HepG2 (cell line): ENCODE results near the gene NFRKB. TPM values are rescaled to one million over a fixed set of nuclear protein-coding genes. Genes with fewer than 3 reads are reported as not detected.

Source experiments
- ATAC-seq: fragments of 200-7000 bp; cut with Tn5 transposase; 3 replicates; pipeline ENCODE4 v1.9.1; 2020; ENCODE audit warnings: mild to moderate bottlenecking, moderate library complexity
- BruUV-seq: library from RNA; stranded (reverse); fragments of 400-500 nt; replicated peaks from 2 replicates; lab custom pipeline; 2021; lab: Mats Ljungman, UMichigan
- CTCF ChIA-PET: fragments of 300-600 bp; formaldehyde crosslinking; extraction: SDS; loops from one replicate; lab custom pipeline; 2021; ENCODE audit warnings: low total read pairs, inconsistent platforms, low intra/inter-chr PET ratio; lab: Yijun Ruan, JAX
- POLR2A ChIA-PET: fragments of 350-600 bp; sonication (Branson Sonifier 250); formaldehyde crosslinking; loops from one replicate; lab custom pipeline; 2020; ENCODE audit warnings: antibody characterized with exemption, inconsistent platforms; lab: Yijun Ruan, JAX
- DNase-seq: peaks from one replicate; pipeline ENCODE4 v3.0.0-alpha.2; 2015; ENCODE audit warnings: low spot score
- FAIRE-seq: peaks from 3 replicates; lab custom pipeline; 2011; peaks lifted over from hg19 to GRCh38; lab: Jason Lieb, UNC
- H2AFZ ChIP-seq: one replicate; pipeline ENCODE4 v1.6.1; 2011; ENCODE audit warnings: low read length, inconsistent platforms
- H3K27ac ChIP-seq: fragments of 300-600 bp; 3 replicates; pipeline ENCODE4 v1.8.0; 2011; ENCODE audit warnings: mixed run types, mild to moderate bottlenecking, mixed read lengths, low read length, inconsistent platforms; ENCODE audit not compliant: insufficient read depth; ENCODE audit errors: extremely low read length
- H3K27me3 ChIP-seq, 2 experiments: fragments of 200-600 bp in 1 of 2; 2 replicates in 1 of 2; 3 replicates in 1 of 2; pipeline versions ENCODE4 v1.6.0 to v1.8.0; 2011; ENCODE audit warnings: low read length in 2 of 2, mild to moderate bottlenecking in 2 of 2, moderate library complexity in 2 of 2, inconsistent platforms in 1 of 2; ENCODE audit not compliant: insufficient read depth in 2 of 2, control insufficient read depth in 1 of 2
- H3K36me3 ChIP-seq, 2 experiments: fragments of 200-600 bp in 1 of 2; replicated peaks in 1 of 2; 2 replicates in 1 of 2; 3 replicates in 1 of 2; pipeline versions ENCODE4 v1.5.1 to v1.8.0; 2011; ENCODE audit warnings: low read length in 2 of 2, inconsistent platforms in 1 of 2; ENCODE audit not compliant: insufficient read depth in 2 of 2, control insufficient read depth in 1 of 2
- H3K4me1 ChIP-seq: 2 replicates; pipeline ENCODE4 v1.5.1; 2012; ENCODE audit warnings: low read length, inconsistent platforms; ENCODE audit not compliant: insufficient read depth
- H3K4me2 ChIP-seq: 2 replicates; pipeline ENCODE4 v1.6.0; 2011; ENCODE audit warnings: low read depth, low read length, inconsistent platforms
- H3K4me3 ChIP-seq, 3 experiments: fragments of 200-600 bp in 1 of 3; sonication (generic), shearing (Covaris generic) in 1 of 3; replicated peaks in 1 of 3; 2 replicates each; pipeline ENCODE4 v1.5.1; 2011 to 2016; ENCODE audit warnings: low read length in 3 of 3, inconsistent platforms in 2 of 3, low read depth in 2 of 3, mild to moderate bottlenecking in 2 of 3, control low read depth in 1 of 3, mixed read lengths in 1 of 3; ENCODE audit not compliant: insufficient read depth in 1 of 3
- H3K79me2 ChIP-seq: one replicate; pipeline ENCODE4 v1.6.1; 2011; ENCODE audit warnings: low read length, inconsistent platforms; ENCODE audit not compliant: insufficient read depth
- H3K9ac ChIP-seq: 2 replicates; pipeline ENCODE4 v1.6.0; 2011; ENCODE audit warnings: mild to moderate bottlenecking, low read depth, low read length, inconsistent platforms; ENCODE audit not compliant: insufficient read depth
- H3K9me3 ChIP-seq: 2 replicates; pipeline ENCODE4 v1.5.1; 2012; ENCODE audit warnings: mild to moderate bottlenecking, low read length
- H4K20me1 ChIP-seq: 2 replicates; pipeline ENCODE4 v1.6.0; 2011; ENCODE audit warnings: inconsistent platforms, mild to moderate bottlenecking, low read length, moderate library complexity; ENCODE audit not compliant: insufficient read depth
- IKZF1 ChIP-seq: fragments of 450-650 bp; IDR thresholded peaks from 2 replicates; pipeline ENCODE4 v1.7.1; 2016
- NR2C2 ChIP-seq: sonication (generic); formaldehyde crosslinking; IDR thresholded peaks from 2 replicates; pipeline ENCODE4 v1.4.0; 2020; ENCODE audit warnings: missing genetic modification reagents, mild to moderate bottlenecking, moderate library complexity, borderline replicate concordance
- ZNF333 ChIP-seq: sonication (generic); formaldehyde crosslinking; IDR thresholded peaks from 2 replicates; pipeline ENCODE4 v1.4.0; 2020; ENCODE audit warnings: mild to moderate bottlenecking, missing genetic modification reagents, borderline replicate concordance
- ZSCAN29 ChIP-seq: sonication (generic); formaldehyde crosslinking; conservative IDR thresholded peaks from 2 replicates; pipeline ENCODE4 v1.4.0; 2020; ENCODE audit warnings: mild to moderate bottlenecking, missing genetic modification reagents
- WGBS: methylation state at CpG from one replicate; pipeline ENCODE4 v1.1.6; 2017; ENCODE audit warnings: low lambda C conversion rate; 5-methylcytosine and 5-hydroxymethylcytosine counted together
- in situ Hi-C: cut with HindIII; loops from 2 replicates; pipeline ENCODE4 v1.10.0; 2017; ENCODE audit warnings: low pct_unique_long_range_greater_than_20kb; ENCODE audit not compliant: extremely low pct_ligation_motif_present
- intact Hi-C: fragments of 100-400 bp; cut with micrococcal nuclease; formaldehyde crosslinking; loops from one replicate; pipeline ENCODE4 v1.10.0; 2022; ENCODE audit not compliant: unreplicated experiment
- polyA plus RNA-seq, 8 experiments: library from polyadenylated mRNA; depleted of rRNA in 3 of 8; stranded (reverse) in 7 of 8; unstranded in 1 of 8; fragments of >200 nt; fragmentation: Illumina TruSeq in 4 of 8; extraction: Trizol in 4 of 8; gene quantifications; 2 replicates each; pipeline versions ENCODE4 v1.2.1 to v1.2.3, GENCODE V29; 2011 to 2016; ENCODE audit warnings: low read depth in 4 of 8, missing spikeins in 1 of 8, mixed read lengths in 1 of 8; ENCODE audit not compliant: insufficient read depth in 1 of 8
- total RNA-seq, 5 experiments: library from RNA; depleted of rRNA; stranded (reverse); fragments of >200 nt; fragmentation: Illumina TruSeq; extraction: Trizol; gene quantifications; 2 replicates each; pipeline ENCODE4 v1.2.3, GENCODE V29; 2016; ENCODE audit warnings: low read depth in 1 of 5
- TF ChIP-seq, protein P1 (sequence below): sonication (generic); formaldehyde crosslinking; IDR thresholded peaks from 2 replicates; pipeline ENCODE4 v1.4.0; 2020; ENCODE audit warnings: mild to moderate bottlenecking, missing genetic modification reagents, borderline replicate concordance
- TF ChIP-seq, protein P2 (sequence below): sonication (generic); formaldehyde crosslinking; IDR thresholded peaks from 2 replicates; pipeline ENCODE4 v1.4.0; 2020; ENCODE audit warnings: low read depth, mild to moderate bottlenecking, missing genetic modification reagents
- TF ChIP-seq, protein P3 (sequence below): sonication (generic); formaldehyde crosslinking; IDR thresholded peaks from one replicate; pipeline ENCODE4 v1.5.1; 2020; ENCODE audit warnings: mild to moderate bottlenecking, missing genetic modification reagents; ENCODE audit errors: not compliant biosample characterization

Gene NFRKB
- total and polyA plus RNA-seq, 2 of the 13 experiments (the other 11 are each of a cell fraction or from before 2014, with no cell fraction given), result 22.9 to 23.7 TPM

DNA sequence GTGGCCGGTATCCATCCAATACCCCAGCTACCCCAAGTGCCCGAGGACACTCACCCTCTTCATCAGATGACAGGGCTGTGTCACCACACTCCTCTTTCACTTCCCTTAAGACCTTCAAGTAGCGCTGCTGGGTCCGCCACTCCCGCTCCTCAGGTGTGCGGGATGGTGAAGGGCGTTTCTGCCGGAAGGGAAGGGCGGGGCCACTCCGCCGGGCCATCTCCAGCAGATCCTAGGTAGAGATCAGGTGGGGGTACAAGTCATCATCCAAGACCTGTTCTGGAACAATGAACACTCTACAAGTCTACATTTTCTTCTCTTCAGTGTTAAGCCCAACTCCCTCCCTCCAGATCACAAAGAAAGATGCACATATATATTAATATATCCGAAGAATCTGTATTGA is 10.0 kb downstream of the NFRKB start:
- CTCF ChIA-PET, result no interaction called here
- H3K9me3 ChIP-seq, result no peaks in the 10 kb centered on the region
- whole genome bisulfite sequencing, result 99% methylated on average over 12 of the region's 12 CpGs
- H3K4me3 ChIP-seq, result no peak overlapping the region
- in situ Hi-C loops, result no loop called here
- ATAC-seq (no peak), FAIRE-seq (no peak)
- H3K27ac ChIP-seq, result no peak overlapping the region
- H3K36me3 ChIP-seq, result peaks cover 42 to 98% of the 10 kb centered on the region in 2 experiments
- no peaks in the 10 kb centered on the region for H3K4me1 ChIP-seq
- no peaks in the 10 kb centered on the region for H3K27me3 ChIP-seq
- no peaks in the 10 kb centered on the region for H4K20me1 ChIP-seq
- no peak overlapping the region for H3K4me2 ChIP-seq
- H3K9ac ChIP-seq, result no peak overlapping the region
- TF ChIP-seq NR2C2 (CRISPR knock-in tag) (no peak), ZNF333 (CRISPR knock-in tag) (no peak), IKZF1 (no peak), ZSCAN29 (CRISPR knock-in tag) (no peak)
- TF ChIP-seq, protein P1, sequence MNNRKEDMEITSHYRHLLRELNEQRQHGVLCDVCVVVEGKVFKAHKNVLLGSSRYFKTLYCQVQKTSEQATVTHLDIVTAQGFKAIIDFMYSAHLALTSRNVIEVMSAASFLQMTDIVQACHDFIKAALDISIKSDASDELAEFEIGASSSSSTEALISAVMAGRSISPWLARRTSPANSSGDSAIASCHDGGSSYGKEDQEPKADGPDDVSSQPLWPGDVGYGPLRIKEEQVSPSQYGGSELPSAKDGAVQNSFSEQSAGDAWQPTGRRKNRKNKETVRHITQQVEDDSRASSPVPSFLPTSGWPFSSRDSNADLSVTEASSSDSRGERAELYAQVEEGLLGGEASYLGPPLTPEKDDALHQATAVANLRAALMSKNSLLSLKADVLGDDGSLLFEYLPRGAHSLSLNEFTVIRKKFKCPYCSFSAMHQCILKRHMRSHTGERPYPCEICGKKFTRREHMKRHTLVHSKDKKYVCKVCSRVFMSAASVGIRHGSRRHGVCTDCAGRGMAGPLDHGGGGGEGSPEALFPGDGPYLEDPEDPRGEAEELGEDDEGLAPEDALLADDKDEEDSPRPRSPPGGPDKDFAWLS (CRISPR knock-in tag), result no peak
- TF ChIP-seq, protein P2, sequence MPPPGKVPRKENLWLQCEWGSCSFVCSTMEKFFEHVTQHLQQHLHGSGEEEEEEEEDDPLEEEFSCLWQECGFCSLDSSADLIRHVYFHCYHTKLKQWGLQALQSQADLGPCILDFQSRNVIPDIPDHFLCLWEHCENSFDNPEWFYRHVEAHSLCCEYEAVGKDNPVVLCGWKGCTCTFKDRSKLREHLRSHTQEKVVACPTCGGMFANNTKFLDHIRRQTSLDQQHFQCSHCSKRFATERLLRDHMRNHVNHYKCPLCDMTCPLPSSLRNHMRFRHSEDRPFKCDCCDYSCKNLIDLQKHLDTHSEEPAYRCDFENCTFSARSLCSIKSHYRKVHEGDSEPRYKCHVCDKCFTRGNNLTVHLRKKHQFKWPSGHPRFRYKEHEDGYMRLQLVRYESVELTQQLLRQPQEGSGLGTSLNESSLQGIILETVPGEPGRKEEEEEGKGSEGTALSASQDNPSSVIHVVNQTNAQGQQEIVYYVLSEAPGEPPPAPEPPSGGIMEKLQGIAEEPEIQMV (CRISPR knock-in tag), result no peak
- TF ChIP-seq, protein P3, sequence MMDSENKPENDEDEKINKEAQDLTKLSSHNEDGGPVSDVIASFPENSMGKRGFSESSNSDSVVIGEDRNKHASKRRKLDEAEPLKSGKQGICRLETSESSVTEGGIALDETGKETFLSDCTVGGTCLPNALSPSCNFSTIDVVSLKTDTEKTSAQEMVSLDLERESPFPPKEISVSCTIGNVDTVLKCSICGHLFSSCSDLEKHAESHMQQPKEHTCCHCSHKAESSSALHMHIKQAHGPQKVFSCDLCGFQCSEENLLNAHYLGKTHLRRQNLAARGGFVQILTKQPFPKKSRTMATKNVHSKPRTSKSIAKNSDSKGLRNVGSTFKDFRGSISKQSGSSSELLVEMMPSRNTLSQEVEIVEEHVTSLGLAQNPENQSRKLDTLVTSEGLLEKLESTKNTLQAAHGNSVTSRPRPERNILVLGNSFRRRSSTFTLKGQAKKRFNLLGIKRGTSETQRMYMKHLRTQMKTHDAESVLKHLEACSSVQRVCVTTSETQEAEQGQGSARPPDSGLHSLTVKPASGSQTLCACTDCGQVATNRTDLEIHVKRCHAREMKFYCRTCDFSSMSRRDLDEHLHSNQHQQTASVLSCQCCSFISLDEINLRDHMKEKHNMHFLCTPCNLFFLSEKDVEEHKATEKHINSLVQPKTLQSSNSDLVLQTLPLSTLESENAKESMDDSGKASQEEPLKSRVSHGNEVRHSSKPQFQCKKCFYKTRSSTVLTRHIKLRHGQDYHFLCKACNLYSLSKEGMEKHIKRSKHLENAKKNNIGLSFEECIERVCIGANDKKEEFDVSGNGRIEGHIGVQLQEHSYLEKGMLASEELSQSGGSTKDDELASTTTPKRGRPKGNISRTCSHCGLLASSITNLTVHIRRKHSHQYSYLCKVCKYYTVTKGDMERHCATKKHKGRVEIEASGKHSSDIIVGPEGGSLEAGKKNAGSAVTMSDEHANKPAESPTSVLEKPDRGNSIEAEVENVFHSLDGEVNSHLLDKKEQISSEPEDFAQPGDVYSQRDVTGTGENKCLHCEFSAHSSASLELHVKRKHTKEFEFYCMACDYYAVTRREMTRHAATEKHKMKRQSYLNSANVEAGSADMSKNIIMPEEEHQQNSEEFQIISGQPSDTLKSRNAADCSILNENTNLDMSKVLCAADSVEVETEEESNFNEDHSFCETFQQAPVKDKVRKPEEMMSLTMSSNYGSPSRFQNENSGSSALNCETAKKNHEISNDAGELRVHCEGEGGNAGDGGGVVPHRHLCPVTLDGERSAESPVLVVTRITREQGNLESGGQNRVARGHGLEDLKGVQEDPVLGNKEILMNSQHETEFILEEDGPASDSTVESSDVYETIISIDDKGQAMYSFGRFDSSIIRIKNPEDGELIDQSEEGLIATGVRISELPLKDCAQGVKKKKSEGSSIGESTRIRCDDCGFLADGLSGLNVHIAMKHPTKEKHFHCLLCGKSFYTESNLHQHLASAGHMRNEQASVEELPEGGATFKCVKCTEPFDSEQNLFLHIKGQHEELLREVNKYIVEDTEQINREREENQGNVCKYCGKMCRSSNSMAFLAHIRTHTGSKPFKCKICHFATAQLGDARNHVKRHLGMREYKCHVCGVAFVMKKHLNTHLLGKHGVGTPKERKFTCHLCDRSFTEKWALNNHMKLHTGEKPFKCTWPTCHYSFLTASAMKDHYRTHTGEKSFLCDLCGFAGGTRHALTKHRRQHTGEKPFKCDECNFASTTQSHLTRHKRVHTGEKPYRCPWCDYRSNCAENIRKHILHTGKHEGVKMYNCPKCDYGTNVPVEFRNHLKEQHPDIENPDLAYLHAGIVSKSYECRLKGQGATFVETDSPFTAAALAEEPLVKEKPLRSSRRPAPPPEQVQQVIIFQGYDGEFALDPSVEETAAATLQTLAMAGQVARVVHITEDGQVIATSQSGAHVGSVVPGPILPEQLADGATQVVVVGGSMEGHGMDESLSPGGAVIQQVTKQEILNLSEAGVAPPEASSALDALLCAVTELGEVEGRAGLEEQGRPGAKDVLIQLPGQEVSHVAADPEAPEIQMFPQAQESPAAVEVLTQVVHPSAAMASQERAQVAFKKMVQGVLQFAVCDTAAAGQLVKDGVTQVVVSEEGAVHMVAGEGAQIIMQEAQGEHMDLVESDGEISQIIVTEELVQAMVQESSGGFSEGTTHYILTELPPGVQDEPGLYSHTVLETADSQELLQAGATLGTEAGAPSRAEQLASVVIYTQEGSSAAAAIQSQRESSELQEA (CRISPR knock-in tag), result no peak
- TF ChIP-seq, all 625 proteins: peak for 0
- POLR2A ChIA-PET, result no interaction called here
- H2AFZ ChIP-seq, result no peak overlapping the region
- DNase-seq, result no peak
- intact Hi-C loops, result no loop called here
- no TSS peak for BruUV-seq
- H3K79me2 ChIP-seq, result peaks cover 3% of the 10 kb centered on the region
